NCI-H1417 treated with DMSO at 0.1 percent for 48 hours (cell line): ENCODE data around the gene LY6G6D.
A peak's percentile ranks its signal among the peaks of the same experiment; 100 is the strongest.

ENCODE experiments used
- DNase-seq: peaks from one replicate; lab custom pipeline; 2025; lab: John Stamatoyannopoulos, UW

The LY6G6D gene

GRCh38 chr6:31736768-31737314 lies 21.7 kb downstream of the LY6G6D start:
- DNase-seq, result no peak

DNA sequence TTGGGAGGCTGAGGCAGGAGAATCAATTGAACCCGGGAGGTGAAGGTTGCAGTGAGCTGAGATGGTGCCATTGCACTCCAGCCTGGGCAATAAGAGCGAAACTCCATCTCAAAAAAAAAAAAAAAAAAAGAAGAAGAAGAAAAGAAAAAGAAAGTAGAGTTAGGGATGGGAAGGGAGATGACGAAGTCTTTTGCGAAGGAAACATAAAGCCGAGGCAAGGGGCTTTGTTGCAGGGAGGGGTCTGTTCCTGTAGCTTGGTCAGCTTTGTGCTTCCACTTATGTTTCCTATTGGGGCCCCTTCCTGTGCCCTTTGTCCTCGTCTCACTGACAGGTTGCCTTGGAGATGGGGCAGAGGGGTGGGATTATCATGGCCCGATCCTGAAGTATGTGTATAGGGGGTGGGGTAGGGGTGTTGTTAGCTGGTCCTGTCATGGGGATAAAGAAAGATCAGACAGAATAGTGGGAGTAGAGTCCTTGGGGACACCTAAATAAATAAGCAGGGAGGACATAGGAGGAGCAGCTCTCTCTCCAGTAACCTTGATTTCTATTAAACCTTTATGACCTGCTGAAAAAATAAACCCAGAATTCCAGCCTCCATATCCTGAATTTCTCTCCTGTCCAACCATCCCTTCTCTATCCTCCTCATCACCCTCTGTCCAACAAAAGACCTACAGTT lies 22.3 kb downstream of the LY6G6D start:
- DNase-seq, result peak; percentile 7

GRCh38 chr6:31737991-31738979 lies 23.1 kb downstream of the LY6G6D start:
- peak; percentile 80 for DNase-seq

DNA sequence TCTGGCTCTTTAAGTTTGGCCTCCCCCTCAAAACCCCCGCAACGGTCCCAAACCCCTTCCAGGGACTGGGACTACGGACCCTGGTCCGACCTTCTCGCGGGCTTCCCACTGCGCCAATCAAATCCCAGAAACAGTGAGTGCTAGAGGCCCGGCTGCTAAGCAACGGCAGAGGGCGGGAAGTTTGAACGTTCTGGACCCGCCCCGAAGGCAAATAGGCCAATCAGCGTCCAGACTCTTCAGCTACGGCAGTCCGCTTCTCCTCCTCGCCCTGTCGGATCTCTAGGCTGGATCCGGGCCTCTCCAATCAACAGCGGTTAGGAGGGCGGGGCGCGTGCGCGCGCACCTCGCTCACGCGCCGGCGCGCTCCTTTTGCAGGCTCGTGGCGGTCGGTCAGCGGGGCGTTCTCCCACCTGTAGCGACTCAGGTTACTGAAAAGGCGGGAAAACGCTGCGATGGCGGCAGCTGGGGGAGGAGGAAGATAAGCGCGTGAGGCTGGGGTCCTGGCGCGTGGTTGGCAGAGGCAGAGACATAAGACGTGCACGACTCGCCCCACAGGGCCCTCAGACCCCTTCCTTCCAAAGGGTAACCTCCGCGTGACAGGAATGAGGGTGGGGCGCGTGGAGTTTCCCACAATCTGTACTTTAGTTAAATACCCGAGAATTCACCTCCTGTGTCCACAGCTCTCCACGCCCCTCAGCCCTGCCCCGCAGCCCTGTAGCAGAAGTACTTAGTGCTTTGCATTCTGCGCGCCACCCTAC lies 24.7 kb downstream of the LY6G6D start, which contains the start of gene MSH5:
TSS of gene MSH5 (plus strand) at position 367 of the 758 bp plus-strand sequence. CDS start 462 bp downstream, outside the sequence.
- peak; percentile 96 for DNase-seq

DNA sequence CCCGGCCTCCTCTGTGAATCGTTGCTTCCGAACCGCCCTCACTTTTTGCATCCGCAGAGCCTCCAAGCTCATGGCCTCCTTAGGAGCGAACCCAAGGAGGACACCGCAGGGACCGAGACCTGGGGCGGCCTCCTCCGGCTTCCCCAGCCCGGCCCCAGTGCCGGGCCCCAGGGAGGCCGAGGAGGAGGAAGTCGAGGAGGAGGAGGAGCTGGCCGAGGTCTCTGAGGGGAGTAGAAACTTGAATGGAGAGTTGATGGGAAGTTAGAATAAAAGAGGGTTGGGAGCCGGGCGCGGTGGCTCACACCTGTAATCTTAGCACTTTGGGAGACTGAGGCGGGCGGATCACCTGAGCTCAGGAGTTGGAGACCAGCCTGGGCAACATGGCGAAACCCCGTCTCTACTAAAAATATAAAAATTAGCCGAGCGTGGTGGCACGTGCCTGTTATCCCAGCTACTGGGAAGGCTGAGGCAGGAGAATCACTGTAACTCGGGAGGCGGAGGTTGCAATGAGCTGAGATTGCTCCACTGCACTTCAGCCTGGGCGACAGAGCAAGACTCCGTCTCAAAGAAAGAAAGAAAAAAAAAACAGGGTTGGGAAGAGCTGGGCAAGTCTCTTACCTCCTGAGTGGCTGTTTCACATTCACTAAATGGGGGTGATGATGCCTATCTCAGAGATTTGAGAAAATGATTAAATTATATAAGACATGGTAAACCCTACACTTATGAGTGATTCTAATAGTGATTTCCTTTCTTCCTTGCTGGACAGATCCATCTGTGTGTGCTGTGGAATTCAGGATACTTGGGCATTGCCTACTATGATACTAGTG lies 25.5 kb downstream of the LY6G6D start:
- no peak for DNase-seq

DNA sequence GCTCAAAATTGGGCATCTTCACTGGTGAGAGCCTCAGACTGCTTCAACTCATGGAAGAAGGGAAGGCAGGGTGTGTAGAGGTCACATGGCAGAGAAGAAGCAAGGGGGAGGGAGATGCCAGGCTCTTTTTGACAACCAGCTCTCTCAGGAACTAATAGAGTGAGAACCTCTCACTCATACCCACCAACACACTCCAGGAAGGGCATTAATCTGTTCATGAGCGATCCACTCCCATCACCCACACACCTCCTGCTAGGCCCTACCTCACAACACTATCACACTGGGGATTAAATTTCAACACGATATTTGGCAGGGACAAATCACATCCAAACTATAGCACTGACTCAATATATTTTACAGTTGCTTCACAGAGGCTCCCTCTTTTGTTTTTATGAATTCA lies 26.7 kb downstream of the LY6G6D start:
- no peak for DNase-seq

GRCh38 chr6:31742894-31743293 lies 27.7 kb downstream of the LY6G6D start:
- DNase-seq, result no peak

DNA sequence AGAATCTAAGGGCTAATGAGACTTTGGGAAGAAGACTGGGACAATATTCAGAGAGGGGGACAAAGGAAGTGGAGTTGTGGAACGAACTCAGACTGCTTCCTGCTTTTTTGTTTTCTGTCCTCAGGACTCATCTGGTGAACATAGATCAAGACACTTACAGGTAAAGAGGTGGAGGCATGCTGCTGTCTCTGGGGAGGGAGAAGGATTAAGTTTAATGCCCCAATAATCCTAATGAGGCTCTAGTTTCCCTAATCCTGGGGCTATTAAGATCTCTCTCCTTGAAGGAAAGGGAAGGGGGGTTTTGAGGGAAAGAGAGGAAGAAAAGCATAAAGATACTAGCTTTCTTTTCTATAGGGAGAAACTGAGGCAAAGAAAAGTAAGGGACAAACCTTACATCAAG lies 29.3 kb downstream of the LY6G6D start:
- DNase-seq, result no peak

- DNase-seq, result no peak
Measured at GRCh38 chr6:31749301-31750036, 34.3 kb downstream of the LY6G6D start.

- no peak for DNase-seq
Measured at GRCh38 chr6:31750411-31751022, 35.4 kb downstream of the LY6G6D start.

GRCh38 chr6:31752739-31753319 lies 37.7 kb downstream of the LY6G6D start:
- no peak for DNase-seq

DNA sequence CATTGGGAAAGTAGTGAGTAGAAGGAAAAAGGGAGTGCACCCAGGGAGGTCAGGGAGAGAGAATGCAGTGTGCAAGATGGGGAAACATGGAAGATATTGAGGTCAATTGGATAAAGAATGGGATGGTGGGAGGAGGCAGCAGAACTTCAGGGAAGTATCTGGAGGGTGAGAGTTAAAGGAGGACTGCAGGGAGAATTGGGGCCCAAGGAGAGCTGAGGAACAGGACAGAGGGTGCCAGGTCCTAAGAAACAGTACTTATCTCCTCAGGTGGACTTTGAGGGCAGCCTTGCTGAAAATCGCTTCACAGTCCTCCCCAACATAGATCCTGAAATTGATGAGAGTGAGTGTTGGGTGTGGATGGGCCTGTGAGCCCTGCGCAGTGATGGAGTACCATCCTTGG lies 43.1 kb downstream of the LY6G6D start:
- no peak for DNase-seq

DNA sequence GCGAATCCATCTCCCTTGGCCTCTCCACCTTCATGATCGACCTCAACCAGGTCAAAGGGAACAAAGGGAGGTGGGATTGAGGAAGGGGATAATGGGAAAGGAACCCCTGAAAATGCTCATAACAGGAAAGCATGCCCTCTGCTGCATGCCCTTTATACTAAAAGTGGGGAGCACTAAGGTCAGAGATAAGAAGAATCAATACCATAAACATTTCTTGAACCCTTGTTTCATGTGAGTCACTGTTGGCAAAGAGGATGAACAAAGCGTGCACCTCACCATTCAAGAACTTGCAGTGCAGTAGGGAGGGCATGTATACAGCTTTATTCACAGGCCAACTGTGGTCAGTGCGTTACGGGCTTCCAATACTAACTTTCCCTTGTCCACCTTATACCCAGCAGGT lies 45.6 kb downstream of the LY6G6D start:
- no peak for DNase-seq

- DNase-seq, result no peak
Measured at GRCh38 chr6:31761343-31761742, 46.2 kb downstream of the LY6G6D start.

GRCh38 chr6:31762356-31762755 lies 47.2 kb downstream of the LY6G6D start, which contains the start of gene SAPCD1:
Gene SAPCD1 (plus strand): TSS chr6:31762656. CDS start chr6:31763055, 399 bp downstream.
- no peak for DNase-seq

GRCh38 chr6:31762878-31763618 lies 47.9 kb downstream of the LY6G6D start:
- no peak for DNase-seq

- DNase-seq, result no peak
Measured at GRCh38 chr6:31763619-31763940, 48.4 kb downstream of the LY6G6D start.

DNA sequence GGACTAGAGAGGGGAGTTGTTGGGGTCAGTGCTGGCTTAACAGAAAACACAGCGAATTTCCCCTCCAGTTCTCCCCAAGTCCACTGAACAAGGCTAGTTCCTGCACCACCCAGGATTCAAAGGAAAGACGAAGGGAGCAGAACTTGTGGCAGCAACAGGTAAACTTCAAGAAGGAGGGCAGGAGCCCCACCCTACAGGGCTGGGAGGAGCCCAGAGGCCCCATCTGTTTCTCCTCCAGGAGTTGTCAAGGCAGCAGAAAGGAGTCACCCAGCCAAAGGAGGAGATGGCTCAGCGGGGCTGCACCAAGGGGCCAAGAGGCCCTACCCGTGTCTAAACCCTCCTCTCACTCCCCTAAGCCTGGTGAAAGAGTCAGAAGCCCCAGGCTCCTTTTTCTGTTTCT lies 49.0 kb downstream of the LY6G6D start:
- no peak for DNase-seq

DNA sequence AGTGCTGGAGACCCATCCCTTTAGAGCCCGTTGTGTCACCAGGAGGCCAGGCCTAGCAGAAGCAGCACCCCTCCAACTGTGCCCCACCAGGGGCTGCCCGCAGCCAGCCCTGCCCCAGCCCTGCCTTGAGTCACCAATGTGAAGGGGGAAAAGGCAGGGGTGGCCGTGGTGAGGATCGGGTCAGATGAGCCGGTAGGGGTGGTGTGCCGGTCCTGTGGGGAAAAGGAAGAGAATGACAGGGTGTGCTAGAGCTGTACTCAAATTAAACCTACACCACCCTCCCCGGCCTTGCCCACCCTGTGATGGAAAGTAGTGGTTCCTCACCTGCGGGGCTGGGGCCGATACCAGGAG lies 50.4 kb downstream of the LY6G6D start:
- DNase-seq, result no peak
